Brain microvascular endothelial cell (primary cell): ENCODE results near the gene CLEC16A.
A peak's percentile ranks its signal among the peaks of the same experiment; 100 is the strongest.
"Not testable (repeated sequence)": the region's sequence is repeated elsewhere in the genome, so short reads cannot be mapped to it uniquely, and the experiment has no call there.

Source experiments
- DNase-seq: peaks from one replicate; pipeline ENCODE4 v3.0.0-alpha.2; 2020
- H3K27ac ChIP-seq: fragments of 250-450 bp; sonication (Bioruptor Pico); 2 replicates; pipeline ENCODE4 v1.5.1; 2020; ENCODE audit warnings: mild to moderate bottlenecking, moderate library complexity
- H3K27me3 ChIP-seq: fragments of 250-450 bp; sonication (Bioruptor Pico); replicated peaks from 2 replicates; pipeline ENCODE4 v1.5.1; 2020; ENCODE audit warnings: mild to moderate bottlenecking
- H3K36me3 ChIP-seq: fragments of 250-450 bp; sonication (Bioruptor Pico); replicated peaks from 2 replicates; pipeline ENCODE4 v1.5.1; 2020; ENCODE audit warnings: mild to moderate bottlenecking
- H3K4me3 ChIP-seq: 2 replicates; pipeline ENCODE4 v1.5.1; 2011; ENCODE audit warnings: low read depth, mild to moderate bottlenecking, control low read depth, low read length, moderate library complexity
- in situ Hi-C: cut with HindIII; loops from 2 replicates; pipeline ENCODE4 v1.10.0; 2017; ENCODE audit warnings: low sequenced_read_pairs, low pct_ligation_motif_present
- TF ChIP-seq, protein P1 (sequence below): IDR thresholded peaks from 2 replicates; pipeline ENCODE4 v1.5.1; 2011; ENCODE audit warnings: low read depth, mild to moderate bottlenecking, moderate library complexity, low read length, control low read depth, inconsistent platforms; ENCODE audit errors: missing control alignments

The CLEC16A gene

DNA sequence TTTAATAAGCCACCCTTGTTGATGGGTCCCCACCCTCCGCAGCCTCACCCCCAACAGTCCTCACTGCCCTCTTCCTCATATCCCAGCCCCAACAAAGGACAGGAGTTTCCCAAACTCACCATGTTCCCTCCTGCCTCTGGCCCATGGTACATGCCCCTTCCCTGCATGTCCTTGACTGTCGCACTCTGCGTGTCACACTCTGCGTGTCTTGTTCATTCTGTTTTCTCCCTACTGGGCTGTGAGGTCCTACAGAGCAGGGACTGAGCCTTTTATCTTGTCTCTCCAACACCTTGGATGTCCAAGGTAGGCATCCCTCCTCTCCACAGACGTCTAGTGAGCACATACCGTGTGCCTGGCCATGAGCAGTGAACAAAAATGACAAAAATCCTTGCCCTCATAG is 156.9 kb downstream of the CLEC16A start:
- in situ Hi-C loops, result no loop called here
- TF ChIP-seq, protein P1, sequence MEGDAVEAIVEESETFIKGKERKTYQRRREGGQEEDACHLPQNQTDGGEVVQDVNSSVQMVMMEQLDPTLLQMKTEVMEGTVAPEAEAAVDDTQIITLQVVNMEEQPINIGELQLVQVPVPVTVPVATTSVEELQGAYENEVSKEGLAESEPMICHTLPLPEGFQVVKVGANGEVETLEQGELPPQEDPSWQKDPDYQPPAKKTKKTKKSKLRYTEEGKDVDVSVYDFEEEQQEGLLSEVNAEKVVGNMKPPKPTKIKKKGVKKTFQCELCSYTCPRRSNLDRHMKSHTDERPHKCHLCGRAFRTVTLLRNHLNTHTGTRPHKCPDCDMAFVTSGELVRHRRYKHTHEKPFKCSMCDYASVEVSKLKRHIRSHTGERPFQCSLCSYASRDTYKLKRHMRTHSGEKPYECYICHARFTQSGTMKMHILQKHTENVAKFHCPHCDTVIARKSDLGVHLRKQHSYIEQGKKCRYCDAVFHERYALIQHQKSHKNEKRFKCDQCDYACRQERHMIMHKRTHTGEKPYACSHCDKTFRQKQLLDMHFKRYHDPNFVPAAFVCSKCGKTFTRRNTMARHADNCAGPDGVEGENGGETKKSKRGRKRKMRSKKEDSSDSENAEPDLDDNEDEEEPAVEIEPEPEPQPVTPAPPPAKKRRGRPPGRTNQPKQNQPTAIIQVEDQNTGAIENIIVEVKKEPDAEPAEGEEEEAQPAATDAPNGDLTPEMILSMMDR, result no peak
- H3K36me3 ChIP-seq, result no peaks in the 10 kb centered on the region
- no peaks in the 10 kb centered on the region for H3K27me3 ChIP-seq
- peak overlapping the region; percentile 93 for H3K27ac ChIP-seq
- DNase-seq, result no peak
- H3K4me3 ChIP-seq, result no peak overlapping the region

DNA sequence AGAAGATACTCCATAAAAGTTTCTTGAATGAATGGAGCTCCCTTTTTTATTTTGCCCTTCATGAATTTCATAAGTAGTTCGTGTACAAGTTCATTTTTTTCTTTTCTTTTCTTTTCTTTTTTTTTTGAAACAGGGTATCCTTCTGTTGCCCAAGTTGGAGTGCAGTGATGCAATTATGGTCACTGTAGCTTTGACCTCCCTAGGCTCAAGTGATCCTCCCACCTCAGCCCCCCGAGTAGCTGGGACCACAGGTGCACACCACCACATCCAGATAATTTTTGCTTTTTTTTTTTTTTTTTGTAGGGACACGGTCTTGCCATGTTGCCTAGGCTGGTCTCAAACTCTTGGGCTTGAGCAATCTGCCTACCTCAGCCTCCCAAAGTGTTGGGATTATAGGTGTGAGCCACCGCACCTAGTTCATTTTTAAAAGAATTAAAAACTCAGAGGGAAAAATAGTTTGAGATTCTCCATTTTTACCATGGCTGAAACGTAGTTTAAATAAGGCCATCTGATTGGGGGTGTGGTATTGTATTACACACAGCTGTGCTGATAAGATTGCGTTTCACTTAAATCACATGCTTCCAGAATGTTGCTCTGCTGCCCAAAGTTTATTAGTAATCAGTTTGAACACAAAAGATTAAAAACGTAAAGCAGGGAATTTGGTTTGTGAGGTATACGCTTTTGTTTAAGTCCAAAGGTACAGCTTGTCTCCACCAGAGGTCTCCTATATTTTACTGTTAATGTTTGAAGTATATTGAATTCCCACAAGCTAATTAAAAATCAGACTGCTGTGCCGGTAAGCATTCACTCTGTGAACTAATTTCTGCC is 157.5 kb downstream of the CLEC16A start:
- Histone ChIP-seq H3K27ac (peak overlapping the region; percentile 93), H3K27me3 (no peaks in the 10 kb centered on the region), H3K36me3 (no peaks in the 10 kb centered on the region), H3K4me3 (no peak overlapping the region)
- peak; percentile 59 for DNase-seq
- in situ Hi-C loops, result no loop called here
- TF ChIP-seq, protein P1, result peak; percentile 19

DNA sequence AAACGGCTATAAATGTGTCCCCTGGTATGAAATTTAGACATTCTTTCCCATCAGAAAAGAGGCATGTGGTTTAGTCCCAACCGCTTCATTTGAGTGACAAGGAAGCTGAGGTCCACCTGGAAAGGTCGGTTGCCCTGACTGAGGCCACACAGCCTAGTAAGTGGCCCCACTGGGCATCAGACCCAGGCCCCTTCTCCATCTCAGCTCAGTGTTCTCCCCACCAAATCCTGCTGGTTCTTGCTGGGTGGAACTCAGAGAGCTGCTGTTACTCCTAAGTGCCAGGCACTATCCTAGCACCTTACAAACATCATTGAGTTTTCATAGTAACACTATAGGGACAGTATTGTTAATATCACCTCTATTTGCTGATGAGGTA is 158.1 kb downstream of the CLEC16A start:
- Histone ChIP-seq H3K4me3 (no peak overlapping the region), H3K36me3 (no peaks in the 10 kb centered on the region), H3K27me3 (no peaks in the 10 kb centered on the region), H3K27ac (peak overlapping the region; percentile 93)
- no peak for DNase-seq
- TF ChIP-seq, protein P1, result no peak
- in situ Hi-C loops, result no loop called here

DNA sequence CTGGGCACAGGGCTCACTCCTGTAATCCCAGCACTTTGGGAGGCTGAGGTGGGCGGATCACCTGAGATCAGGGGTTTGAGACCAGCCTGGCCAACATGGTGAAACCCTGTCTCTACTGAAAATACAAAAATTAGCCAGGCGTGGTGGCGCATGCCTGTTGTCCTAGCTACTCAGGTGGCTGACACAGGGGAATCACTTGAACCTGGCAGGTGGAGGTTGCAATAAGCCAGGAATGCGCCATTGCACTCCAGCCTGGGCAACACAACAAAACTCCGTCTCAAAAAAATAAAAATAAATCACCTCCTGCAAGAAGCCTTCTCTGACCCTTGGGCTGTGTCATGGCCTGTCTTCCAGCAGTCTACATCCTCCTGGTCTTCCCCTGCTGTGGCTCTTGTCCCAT is 158.9 kb downstream of the CLEC16A start:
- H3K4me3 ChIP-seq, H3K27ac ChIP-seq, in situ Hi-C loops, H3K36me3 ChIP-seq, H3K27me3 ChIP-seq, DNase-seq: not testable (repeated sequence)

DNA sequence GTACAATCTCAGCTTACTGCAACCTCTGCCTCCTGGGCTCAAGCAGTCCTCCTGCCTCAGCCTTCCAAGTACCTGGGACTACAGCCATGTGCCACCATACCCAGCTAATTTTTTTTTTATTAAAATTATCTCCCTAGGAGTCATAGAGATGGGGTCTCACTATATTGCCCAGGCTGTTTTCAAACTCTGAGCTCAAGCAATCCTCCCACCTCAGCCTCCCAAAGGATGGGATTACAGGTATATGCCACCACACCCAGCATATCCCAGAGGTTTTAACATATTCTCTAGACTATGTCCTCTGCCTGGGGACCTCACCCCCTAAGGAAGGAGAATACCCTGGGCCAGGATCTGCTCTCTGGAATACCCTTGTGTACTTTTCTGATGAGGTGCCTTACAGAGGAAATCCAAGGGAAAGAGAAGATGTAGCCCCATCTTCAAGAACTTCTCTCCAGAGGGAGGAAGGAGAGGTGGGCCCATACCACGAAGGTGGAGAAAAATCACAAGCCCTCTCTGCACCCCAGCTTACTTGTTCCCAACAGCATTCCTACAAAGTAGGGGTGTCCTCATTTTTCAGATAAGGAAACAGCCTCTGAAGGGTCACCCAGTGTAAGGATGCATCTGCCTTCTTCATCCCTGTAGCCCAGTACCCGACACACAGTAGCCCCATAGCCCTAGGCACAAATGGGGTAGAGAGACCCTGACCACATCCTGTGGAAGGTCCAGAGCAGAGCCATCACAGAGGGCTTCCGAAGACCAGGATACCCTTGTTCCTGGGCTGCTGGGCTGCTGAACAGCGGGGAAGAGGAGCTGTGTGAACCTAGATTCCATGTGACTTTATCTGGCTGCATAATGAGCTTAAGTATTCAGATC is 160.0 kb downstream of the CLEC16A start:
- TF ChIP-seq, protein P1, result no peak
- DNase-seq, result no peak
- Histone ChIP-seq H3K27me3 (no peaks in the 10 kb centered on the region), H3K4me3 (no peak overlapping the region), H3K27ac (peak overlapping the region; percentile 69), H3K36me3 (no peaks in the 10 kb centered on the region)
- in situ Hi-C loops, result no loop called here

DNA sequence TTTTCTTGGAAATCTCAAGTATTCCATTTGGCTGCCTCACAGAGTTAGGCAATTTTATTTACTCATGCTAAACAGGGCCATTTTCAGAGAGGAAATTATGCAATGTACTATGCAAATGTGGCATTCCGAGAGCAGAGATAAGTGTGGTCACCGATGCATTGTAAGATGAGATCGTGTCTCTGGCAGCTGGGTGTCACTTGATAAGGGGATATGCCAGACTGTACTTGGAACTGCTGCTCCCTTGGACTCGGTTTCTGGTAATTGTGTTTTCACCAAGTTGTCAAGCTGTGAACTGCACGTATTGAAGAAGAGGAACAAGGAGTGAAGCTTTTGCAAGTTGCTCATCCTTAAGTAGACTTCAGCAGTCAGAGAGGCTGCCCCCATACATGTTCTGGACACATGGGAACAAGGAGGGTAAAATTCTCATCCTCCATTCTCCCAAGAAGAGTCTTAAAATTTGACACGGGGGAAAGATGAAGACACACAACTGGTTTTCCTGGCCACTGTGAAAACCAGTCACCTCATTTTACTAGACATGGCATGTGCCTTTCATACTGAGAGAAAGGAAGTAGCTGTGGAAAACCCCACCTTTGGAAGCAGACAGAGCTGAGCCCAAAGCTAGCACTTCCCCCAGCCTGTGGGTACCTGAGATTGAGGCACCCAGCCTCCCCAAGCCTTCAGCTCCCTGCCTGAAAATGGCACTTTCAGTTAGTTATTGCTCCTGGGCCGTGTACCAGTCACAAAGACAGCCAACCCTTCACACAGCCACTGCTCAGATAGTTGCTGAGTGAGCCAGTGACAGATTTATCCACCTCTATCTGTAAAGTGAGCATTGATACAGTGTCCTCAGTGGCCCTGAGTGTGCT is 160.9 kb downstream of the CLEC16A start:
- in situ Hi-C loops, result no loop called here
- H3K4me3 ChIP-seq, result no peak overlapping the region
- H3K27me3 ChIP-seq, result no peaks in the 10 kb centered on the region
- DNase-seq, result peak; percentile 96
- H3K27ac ChIP-seq, result peak overlapping the region; percentile 81
- TF ChIP-seq, protein P1, result peak; percentile 4
- no peaks in the 10 kb centered on the region for H3K36me3 ChIP-seq
